HepG2 (cell line): ENCODE data around the gene FAM72B.
"Not testable (repeated sequence)": the region's sequence is repeated elsewhere in the genome, so short reads cannot be mapped to it uniquely, and the experiment has no call there.

ENCODE experiments used
- CEBPB ChIP-seq: IDR thresholded peaks from 2 replicates; pipeline ENCODE4 v1.6.1; 2011; ENCODE audit warnings: low read depth, low read length, improper control_type of control experiment, borderline replicate concordance
- GABPA ChIP-seq, 2 experiments: IDR thresholded peaks; 2 replicates each; pipeline ENCODE4 v1.6.1; 2011 to 2016; ENCODE audit warnings: low read depth in 2 of 2, low read length in 1 of 2, missing biosample characterization in 1 of 2, missing genetic modification characterization in 1 of 2
- HNRNPH1 ChIP-seq: fragments of 200-400 bp; formaldehyde crosslinking; optimal IDR thresholded peaks from 2 replicates; pipeline ENCODE3; 2017; ENCODE audit warnings: mild to moderate bottlenecking, low read depth, low read length
- TBX3 ChIP-seq: fragments of 450-650 bp; IDR thresholded peaks from 2 replicates; pipeline ENCODE4 v1.6.1; 2017; ENCODE audit warnings: antibody characterized with exemption, mild to moderate bottlenecking, inconsistent platforms, borderline replicate concordance
- ZBTB8A ChIP-seq: sonication (generic); formaldehyde crosslinking; IDR thresholded peaks from 2 replicates; pipeline ENCODE4 v1.4.0; 2020; ENCODE audit warnings: mild to moderate bottlenecking, low read depth, missing genetic modification reagents, borderline replicate concordance
- ZNF468 ChIP-seq: sonication (generic); formaldehyde crosslinking; IDR thresholded peaks from 2 replicates; pipeline ENCODE4 v1.8.0; 2022; ENCODE audit warnings: mild to moderate bottlenecking, moderate library complexity, missing genetic modification reagents
- ZNF660 ChIP-seq: sonication (generic); formaldehyde crosslinking; IDR thresholded peaks from 2 replicates; pipeline ENCODE4 v1.5.1; 2020; ENCODE audit warnings: mild to moderate bottlenecking, low read depth, missing genetic modification reagents, borderline replicate concordance
- TF ChIP-seq, protein P1 (sequence below): sonication (generic); formaldehyde crosslinking; IDR thresholded peaks from 2 replicates; pipeline ENCODE4 v1.5.0; 2020; ENCODE audit warnings: mild to moderate bottlenecking, missing genetic modification reagents, moderate library complexity

DNA sequence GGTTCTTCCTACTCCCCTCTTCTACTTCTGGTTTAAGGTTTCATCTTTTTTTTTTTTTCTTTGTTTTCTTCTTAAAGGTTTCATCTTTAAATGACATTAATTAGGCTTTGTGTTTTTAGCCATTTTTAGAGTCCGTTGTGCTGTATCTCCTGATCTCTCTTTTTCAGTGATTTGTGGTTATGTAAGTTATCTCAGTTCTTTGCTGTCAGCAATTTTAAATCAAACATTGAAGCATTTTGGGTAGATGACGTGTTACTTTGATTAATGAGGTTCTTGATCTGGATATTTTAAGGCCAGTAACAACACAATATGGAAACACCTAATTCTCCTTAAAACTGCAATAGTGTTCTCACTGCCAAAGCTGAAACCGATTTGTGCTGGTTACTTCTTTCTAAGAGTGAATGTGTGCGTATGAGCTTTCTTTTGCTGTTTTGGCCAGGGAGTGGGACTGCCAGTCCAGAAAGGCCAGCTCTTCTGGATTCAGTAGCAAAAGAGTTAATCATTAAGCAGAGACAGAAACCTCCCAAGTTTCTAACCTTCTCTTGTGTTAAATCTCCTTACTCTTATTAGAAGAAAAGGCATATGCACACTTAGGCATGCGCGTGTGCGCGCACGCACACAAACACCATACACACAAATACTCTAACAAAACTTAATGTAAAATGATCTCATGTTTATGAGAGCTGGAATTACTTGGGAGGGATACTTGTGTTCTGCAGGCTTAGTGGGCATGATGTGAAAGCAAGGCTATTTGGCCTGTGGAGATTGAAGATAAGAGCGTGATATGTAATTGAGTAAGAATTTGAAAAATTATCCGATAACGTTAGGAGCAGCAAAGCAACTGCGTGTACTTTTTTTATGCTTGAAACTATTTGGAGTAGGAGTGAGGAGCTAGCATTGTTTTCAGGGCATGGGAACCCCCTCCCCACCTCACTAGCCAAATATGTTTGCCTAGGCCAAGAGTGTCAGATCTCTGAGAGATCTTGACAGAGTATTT lies 17.1 kb upstream of the FAM72B start:
- TF ChIP-seq ZNF468 (CRISPR knock-in tag); CEBPB; GABPA (IDR thresholded peaks at IDR 0.05; ENCODE audit: low read depth, low read length); GABPA (CRISPR knock-in tag; IDR thresholded peaks at IDR 0.05; ENCODE audit: low read depth); TBX3; HNRNPH1; ZNF660 (CRISPR knock-in tag); ZBTB8A (CRISPR knock-in tag): not testable (repeated sequence)
- TF ChIP-seq, protein P1, sequence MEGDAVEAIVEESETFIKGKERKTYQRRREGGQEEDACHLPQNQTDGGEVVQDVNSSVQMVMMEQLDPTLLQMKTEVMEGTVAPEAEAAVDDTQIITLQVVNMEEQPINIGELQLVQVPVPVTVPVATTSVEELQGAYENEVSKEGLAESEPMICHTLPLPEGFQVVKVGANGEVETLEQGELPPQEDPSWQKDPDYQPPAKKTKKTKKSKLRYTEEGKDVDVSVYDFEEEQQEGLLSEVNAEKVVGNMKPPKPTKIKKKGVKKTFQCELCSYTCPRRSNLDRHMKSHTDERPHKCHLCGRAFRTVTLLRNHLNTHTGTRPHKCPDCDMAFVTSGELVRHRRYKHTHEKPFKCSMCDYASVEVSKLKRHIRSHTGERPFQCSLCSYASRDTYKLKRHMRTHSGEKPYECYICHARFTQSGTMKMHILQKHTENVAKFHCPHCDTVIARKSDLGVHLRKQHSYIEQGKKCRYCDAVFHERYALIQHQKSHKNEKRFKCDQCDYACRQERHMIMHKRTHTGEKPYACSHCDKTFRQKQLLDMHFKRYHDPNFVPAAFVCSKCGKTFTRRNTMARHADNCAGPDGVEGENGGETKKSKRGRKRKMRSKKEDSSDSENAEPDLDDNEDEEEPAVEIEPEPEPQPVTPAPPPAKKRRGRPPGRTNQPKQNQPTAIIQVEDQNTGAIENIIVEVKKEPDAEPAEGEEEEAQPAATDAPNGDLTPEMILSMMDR (CRISPR knock-in tag): not testable (repeated sequence)
